ENCODE measurements around the gene B3GAT2. TPM values are rescaled to one million over a fixed set of nuclear protein-coding genes. Genes with fewer than 3 reads are reported as not detected.
"Not testable (repeated sequence)": the region's sequence is repeated elsewhere in the genome, so short reads cannot be mapped to it uniquely, and the experiment has no call there.

B3GAT2 gene
- total RNA-seq, 1 donor from 2014 or later = 0.08 TPM

DNA sequence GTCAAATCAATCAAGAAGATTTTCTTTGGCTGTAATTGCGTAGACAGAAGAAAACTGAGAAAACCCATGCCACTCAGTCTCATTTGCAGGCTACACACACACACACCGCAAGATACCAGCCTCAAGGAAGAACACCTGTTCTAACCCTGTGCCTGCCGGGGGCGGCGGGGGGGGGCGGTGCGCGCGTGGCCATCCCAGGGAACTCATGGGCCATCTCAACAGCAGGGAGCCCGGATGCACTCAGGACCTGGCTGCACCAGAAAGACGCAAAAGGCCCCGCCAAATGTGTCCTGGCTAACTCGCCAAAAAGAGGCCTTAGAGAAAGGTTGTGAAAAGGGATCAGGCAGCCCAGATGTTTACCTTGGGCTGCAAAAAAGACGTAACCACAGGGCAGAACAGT is 2.1 kb downstream of the B3GAT2 start:
- Mint-ChIP-seq H3K4me3 (ENCODE audit: unreplicated experiment) (peak overlapping the region; percentile 72), H3K36me3 (ENCODE audit: low read depth, unreplicated experiment) (no peaks in the 10 kb centered on the region), H3K27me3 (ENCODE audit: unreplicated experiment) (peaks cover 22% of the 10 kb centered on the region), H3K9me3 (ENCODE audit: unreplicated experiment) (no peaks in the 10 kb centered on the region), H3K27ac (ENCODE audit: unreplicated experiment) (no peak overlapping the region), H3K4me1 (ENCODE audit: unreplicated experiment) (peaks cover 2% of the 10 kb centered on the region)
- TF ChIP-seq, protein P1, sequence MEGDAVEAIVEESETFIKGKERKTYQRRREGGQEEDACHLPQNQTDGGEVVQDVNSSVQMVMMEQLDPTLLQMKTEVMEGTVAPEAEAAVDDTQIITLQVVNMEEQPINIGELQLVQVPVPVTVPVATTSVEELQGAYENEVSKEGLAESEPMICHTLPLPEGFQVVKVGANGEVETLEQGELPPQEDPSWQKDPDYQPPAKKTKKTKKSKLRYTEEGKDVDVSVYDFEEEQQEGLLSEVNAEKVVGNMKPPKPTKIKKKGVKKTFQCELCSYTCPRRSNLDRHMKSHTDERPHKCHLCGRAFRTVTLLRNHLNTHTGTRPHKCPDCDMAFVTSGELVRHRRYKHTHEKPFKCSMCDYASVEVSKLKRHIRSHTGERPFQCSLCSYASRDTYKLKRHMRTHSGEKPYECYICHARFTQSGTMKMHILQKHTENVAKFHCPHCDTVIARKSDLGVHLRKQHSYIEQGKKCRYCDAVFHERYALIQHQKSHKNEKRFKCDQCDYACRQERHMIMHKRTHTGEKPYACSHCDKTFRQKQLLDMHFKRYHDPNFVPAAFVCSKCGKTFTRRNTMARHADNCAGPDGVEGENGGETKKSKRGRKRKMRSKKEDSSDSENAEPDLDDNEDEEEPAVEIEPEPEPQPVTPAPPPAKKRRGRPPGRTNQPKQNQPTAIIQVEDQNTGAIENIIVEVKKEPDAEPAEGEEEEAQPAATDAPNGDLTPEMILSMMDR (IDR thresholded peaks at IDR 0.05; ENCODE audit: unreplicated experiment) = no peak
- DNase-seq (ENCODE audit: low spot score) = no peak

DNA sequence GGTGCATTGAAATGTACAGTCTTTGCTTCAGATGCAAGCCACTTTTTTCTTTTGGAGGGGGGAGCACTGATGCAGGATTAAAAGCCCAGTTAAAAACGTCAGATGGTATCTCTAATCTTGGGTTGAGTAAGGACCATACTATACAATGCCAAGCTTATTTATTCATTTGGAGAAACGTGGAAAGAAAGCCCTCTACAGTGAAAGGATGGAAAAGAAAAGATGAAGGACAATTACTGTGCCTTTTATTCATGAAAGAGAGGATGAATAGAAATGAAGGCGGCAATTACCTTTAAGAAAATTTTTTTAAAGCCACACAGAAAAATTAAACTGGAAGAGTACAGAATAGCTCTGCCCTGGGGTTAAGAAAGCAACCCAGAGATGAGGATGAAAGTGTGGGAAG is 2.7 kb downstream of the B3GAT2 start:
- peak overlapping the region; percentile 72 for H3K4me3 Mint-ChIP-seq (ENCODE audit: unreplicated experiment)
- no peaks in the 10 kb centered on the region for H3K9me3 Mint-ChIP-seq (ENCODE audit: unreplicated experiment)
- no peak for DNase-seq (ENCODE audit: low spot score)
- TF ChIP-seq, protein P1 (IDR thresholded peaks at IDR 0.05; ENCODE audit: unreplicated experiment) = no peak
- no peaks in the 10 kb centered on the region for H3K36me3 Mint-ChIP-seq (ENCODE audit: low read depth, unreplicated experiment)
- H3K27ac Mint-ChIP-seq (ENCODE audit: unreplicated experiment) = no peak overlapping the region
- H3K27me3 Mint-ChIP-seq (ENCODE audit: unreplicated experiment) = peaks cover 22% of the 10 kb centered on the region
- H3K4me1 Mint-ChIP-seq (ENCODE audit: unreplicated experiment) = peaks cover 2% of the 10 kb centered on the region

DNA sequence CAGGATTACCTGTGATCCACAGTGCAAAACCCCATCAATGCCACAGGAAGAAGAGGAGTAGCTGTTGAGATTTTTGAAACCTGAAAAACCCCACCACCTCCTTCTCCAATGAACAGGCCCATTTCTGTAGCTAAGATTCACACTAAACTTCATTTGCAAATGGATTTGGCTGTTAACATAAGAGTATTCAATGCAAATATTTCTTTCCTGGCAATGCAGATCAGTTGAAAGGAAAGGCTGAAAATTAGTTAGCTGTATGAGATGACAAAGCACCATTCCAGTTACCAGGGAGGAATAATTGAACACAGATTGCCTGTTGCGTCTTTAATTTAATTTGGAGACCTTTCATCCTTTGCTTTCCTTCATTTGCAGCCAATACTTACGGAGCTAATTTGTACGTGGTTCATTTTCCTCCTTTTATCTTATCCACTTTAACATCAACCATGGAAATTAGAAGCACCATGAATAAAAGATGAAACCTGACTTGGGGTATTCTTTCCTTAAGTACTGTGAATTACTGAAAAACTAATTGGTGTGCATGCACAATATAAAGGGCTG is 4.2 kb downstream of the B3GAT2 start:
- Mint-ChIP-seq H3K27ac (ENCODE audit: unreplicated experiment) (no peak overlapping the region), H3K4me1 (ENCODE audit: unreplicated experiment) (peaks cover 2% of the 10 kb centered on the region), H3K4me3 (ENCODE audit: unreplicated experiment) (no peak overlapping the region), H3K9me3 (ENCODE audit: unreplicated experiment) (no peaks in the 10 kb centered on the region), H3K36me3 (ENCODE audit: low read depth, unreplicated experiment) (no peaks in the 10 kb centered on the region), H3K27me3 (ENCODE audit: unreplicated experiment) (peaks cover 11% of the 10 kb centered on the region)
- TF ChIP-seq, protein P1 (IDR thresholded peaks at IDR 0.05; ENCODE audit: unreplicated experiment) = no peak
- no peak for DNase-seq (ENCODE audit: low spot score)

DNA sequence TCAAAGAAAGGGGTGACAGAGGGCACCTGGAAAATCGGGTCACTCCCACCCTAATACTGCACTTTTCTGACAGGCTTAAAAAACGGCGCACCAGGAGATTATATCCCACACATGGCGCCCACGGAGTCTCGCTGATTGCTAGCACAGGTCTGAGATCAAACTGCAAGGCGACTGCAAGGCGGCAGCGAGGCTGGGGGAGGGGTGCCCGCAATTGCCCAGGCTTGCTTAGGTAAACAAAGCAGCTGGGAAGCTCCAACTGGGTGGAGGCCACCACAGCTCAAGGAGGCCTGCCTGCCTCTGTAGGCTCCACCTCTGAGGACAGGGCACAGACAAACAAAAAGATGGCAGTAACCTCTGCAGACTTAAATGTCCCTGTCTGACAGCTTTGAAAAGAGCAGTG is 12.5 kb downstream of the B3GAT2 start:
- not testable (repeated sequence) for H3K4me3 Mint-ChIP-seq (ENCODE audit: unreplicated experiment); H3K27ac Mint-ChIP-seq (ENCODE audit: unreplicated experiment); H3K36me3 Mint-ChIP-seq (ENCODE audit: low read depth, unreplicated experiment); H3K4me1 Mint-ChIP-seq (ENCODE audit: unreplicated experiment); H3K9me3 Mint-ChIP-seq (ENCODE audit: unreplicated experiment); DNase-seq (ENCODE audit: low spot score); H3K27me3 Mint-ChIP-seq (ENCODE audit: unreplicated experiment)

DNA sequence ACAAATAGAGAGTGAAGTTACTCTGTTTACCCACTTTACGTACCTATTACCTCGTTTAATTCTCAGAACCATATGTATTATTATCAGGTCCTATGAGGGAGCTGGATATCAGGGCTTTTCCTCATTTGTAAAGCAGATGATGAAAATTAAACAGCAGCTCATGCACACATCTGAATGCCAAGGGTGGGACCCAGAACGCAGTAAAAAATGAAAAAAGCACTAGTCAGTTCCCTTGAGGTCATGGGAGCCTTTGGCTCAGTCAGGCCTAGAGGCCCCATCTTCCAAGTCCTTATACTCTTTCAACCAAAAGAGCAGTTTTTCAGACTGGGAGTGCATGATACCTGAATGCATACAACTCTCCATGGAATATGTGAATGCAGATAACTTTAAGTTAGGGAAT is 23.0 kb downstream of the B3GAT2 start:
- DNase-seq (ENCODE audit: low spot score) = no peak
- H3K36me3 Mint-ChIP-seq (ENCODE audit: low read depth, unreplicated experiment) = no peaks in the 10 kb centered on the region
- TF ChIP-seq, protein P1 (IDR thresholded peaks at IDR 0.05; ENCODE audit: unreplicated experiment) = no peak
- no peaks in the 10 kb centered on the region for H3K9me3 Mint-ChIP-seq (ENCODE audit: unreplicated experiment)
- no peaks in the 10 kb centered on the region for H3K4me1 Mint-ChIP-seq (ENCODE audit: unreplicated experiment)
- H3K27ac Mint-ChIP-seq (ENCODE audit: unreplicated experiment) = no peak overlapping the region
- H3K27me3 Mint-ChIP-seq (ENCODE audit: unreplicated experiment) = no peaks in the 10 kb centered on the region
- no peak overlapping the region for H3K4me3 Mint-ChIP-seq (ENCODE audit: unreplicated experiment)
